Measurements from ENCODE around the gene CFAP46. TPM values are rescaled to one million over a fixed set of nuclear protein-coding genes. Genes with fewer than 3 reads are reported as not detected.

CFAP46 gene
- total RNA-seq, 1 donor from 2014 or later, result 1.3 TPM

DNA sequence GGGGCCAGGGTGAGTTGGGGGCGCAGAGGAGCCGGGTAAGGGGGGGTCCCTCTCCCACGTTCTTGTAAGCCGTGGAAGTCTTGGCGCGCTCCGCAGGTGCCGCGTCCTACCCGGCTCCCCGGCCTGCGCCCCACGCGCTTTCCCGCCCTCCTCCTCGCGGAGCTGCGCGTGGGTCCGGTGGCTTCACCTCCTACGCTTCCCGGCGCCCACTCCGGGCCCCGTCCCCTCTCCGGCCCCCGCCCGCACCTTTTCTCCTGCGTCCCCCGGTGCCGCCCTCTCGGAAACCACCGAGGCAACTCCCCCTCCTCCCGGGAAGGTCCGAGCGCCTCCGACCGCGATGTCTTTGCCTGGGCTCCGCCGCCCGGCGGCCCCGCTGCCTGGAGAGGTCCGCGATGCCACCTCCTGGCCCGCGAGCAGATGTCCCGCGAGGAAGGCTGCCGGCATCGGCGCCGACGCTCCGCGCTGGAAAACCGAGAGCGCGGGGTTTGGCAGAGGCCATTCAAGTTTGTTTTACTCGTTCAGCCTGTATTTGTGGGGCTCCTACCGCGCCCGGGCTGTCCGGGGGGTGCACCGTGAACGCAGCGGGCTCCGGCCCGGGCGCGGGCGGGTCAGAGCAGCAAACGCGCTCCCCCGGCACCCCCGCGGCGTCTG is 154.1 kb downstream of the CFAP46 start:
- Mint-ChIP-seq H3K4me1 (ENCODE audit: low read depth, unreplicated experiment) (no peaks in the 10 kb centered on the region), H3K27me3 (ENCODE audit: low read depth, unreplicated experiment) (peaks cover 26% of the 10 kb centered on the region), H3K9me3 (ENCODE audit: unreplicated experiment) (peaks cover 6% of the 10 kb centered on the region), H3K27ac (ENCODE audit: unreplicated experiment) (no peak overlapping the region), H3K36me3 (ENCODE audit: low read depth, unreplicated experiment) (peaks cover 4% of the 10 kb centered on the region), H3K4me3 (ENCODE audit: unreplicated experiment) (no peak overlapping the region)
- Histone ChIP-seq H3K4me2 (ENCODE audit: low read length) (peak overlapping the region; percentile 26), H3K4me1 (ENCODE audit: insufficient read depth, low read length) (peaks cover 5% of the 10 kb centered on the region), H3K27ac (ENCODE audit: low read depth, low read length) (no peak overlapping the region), H3K4me3 (ENCODE audit: insufficient read depth, low read depth, low read length) (no peak overlapping the region), H3K9ac (ENCODE audit: low read length) (no peak overlapping the region), H3K9me3 (ENCODE audit: insufficient read depth, low read depth, low read length) (no peaks in the 10 kb centered on the region), H3K36me3 (ENCODE audit: insufficient read depth, low read length) (no peaks in the 10 kb centered on the region), H3K79me2 (ENCODE audit: insufficient read depth, low read length) (no peaks in the 10 kb centered on the region), H2AFZ (ENCODE audit: low read depth, low read length) (no peak overlapping the region), H3K27me3 (ENCODE audit: insufficient read depth, low read length) (peaks cover 38% of the 10 kb centered on the region), H4K20me1 (ENCODE audit: insufficient read depth, low read length) (peaks cover 13% of the 10 kb centered on the region)
- DNase-seq (ENCODE audit: low read depth) (no peak), FAIRE-seq (no peak)
- TF ChIP-seq, protein P1, sequence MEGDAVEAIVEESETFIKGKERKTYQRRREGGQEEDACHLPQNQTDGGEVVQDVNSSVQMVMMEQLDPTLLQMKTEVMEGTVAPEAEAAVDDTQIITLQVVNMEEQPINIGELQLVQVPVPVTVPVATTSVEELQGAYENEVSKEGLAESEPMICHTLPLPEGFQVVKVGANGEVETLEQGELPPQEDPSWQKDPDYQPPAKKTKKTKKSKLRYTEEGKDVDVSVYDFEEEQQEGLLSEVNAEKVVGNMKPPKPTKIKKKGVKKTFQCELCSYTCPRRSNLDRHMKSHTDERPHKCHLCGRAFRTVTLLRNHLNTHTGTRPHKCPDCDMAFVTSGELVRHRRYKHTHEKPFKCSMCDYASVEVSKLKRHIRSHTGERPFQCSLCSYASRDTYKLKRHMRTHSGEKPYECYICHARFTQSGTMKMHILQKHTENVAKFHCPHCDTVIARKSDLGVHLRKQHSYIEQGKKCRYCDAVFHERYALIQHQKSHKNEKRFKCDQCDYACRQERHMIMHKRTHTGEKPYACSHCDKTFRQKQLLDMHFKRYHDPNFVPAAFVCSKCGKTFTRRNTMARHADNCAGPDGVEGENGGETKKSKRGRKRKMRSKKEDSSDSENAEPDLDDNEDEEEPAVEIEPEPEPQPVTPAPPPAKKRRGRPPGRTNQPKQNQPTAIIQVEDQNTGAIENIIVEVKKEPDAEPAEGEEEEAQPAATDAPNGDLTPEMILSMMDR (IDR thresholded peaks at IDR 0.05; ENCODE audit: insufficient read depth, low read depth, low read length), result no peak
- peak; percentile 96 for TF ChIP-seq EZH2 (IDR thresholded peaks at IDR 0.05; ENCODE audit: insufficient read depth, low read length)

DNA sequence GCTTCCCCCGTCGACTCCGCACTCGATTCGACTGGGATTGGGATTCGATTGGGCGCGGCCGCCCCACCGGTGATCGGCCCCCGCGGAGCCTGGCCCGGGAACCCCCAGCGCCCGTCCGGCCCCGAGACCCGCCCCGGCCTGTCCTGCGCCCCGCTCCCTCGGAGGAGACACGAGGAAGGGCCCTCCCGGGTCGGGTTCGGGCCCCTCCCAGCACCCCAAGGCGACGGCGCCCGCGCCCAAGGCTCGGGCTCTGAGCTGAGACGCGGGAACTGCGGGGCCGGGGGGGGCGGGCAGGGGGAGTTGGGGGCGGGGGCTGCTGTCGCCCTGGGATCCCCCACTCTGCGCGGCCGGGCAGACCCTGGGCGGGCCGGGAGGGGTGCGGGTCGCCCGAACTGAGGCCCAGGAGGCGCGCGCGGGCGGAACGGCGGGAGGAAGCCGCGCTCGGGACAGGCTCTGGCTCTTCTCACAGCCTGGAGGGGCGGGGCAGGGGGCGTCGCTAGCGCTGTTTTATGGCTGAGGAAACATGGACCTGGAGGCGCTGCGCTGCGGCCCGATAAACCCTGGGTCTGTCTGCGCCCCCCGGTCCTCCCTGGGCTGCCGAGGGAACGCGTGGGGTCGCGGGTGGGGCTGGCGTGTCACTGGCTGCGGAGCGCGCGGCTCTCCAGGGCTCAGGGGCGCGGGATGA is 154.7 kb downstream of the CFAP46 start:
- H3K9ac ChIP-seq (ENCODE audit: low read length), result no peak overlapping the region
- peak overlapping the region; percentile 30 for H3K4me2 ChIP-seq (ENCODE audit: low read length)
- no peak overlapping the region for H3K27ac ChIP-seq (ENCODE audit: low read depth, low read length)
- Mint-ChIP-seq H3K4me1 (ENCODE audit: low read depth, unreplicated experiment) (no peaks in the 10 kb centered on the region), H3K27me3 (ENCODE audit: low read depth, unreplicated experiment) (peaks cover 28% of the 10 kb centered on the region), H3K27ac (ENCODE audit: unreplicated experiment) (no peak overlapping the region), H3K4me3 (ENCODE audit: unreplicated experiment) (no peak overlapping the region), H3K36me3 (ENCODE audit: low read depth, unreplicated experiment) (peaks cover 9% of the 10 kb centered on the region), H3K9me3 (ENCODE audit: unreplicated experiment) (peaks cover 10% of the 10 kb centered on the region)
- H3K4me1 ChIP-seq (ENCODE audit: insufficient read depth, low read length), result peaks cover 5% of the 10 kb centered on the region
- peaks cover 1% of the 10 kb centered on the region for H3K36me3 ChIP-seq (ENCODE audit: insufficient read depth, low read length)
- DNase-seq (ENCODE audit: low read depth) (no peak), FAIRE-seq (no peak)
- peaks cover 16% of the 10 kb centered on the region for H4K20me1 ChIP-seq (ENCODE audit: insufficient read depth, low read length)
- no peak for TF ChIP-seq EZH2 (IDR thresholded peaks at IDR 0.05; ENCODE audit: insufficient read depth, low read length)
- no peaks in the 10 kb centered on the region for H3K79me2 ChIP-seq (ENCODE audit: insufficient read depth, low read length)
- no peaks in the 10 kb centered on the region for H3K9me3 ChIP-seq (ENCODE audit: insufficient read depth, low read depth, low read length)
- H3K27me3 ChIP-seq (ENCODE audit: insufficient read depth, low read length), result peaks cover 40% of the 10 kb centered on the region
- H2AFZ ChIP-seq (ENCODE audit: low read depth, low read length), result no peak overlapping the region
- H3K4me3 ChIP-seq (ENCODE audit: insufficient read depth, low read depth, low read length), result no peak overlapping the region

DNA sequence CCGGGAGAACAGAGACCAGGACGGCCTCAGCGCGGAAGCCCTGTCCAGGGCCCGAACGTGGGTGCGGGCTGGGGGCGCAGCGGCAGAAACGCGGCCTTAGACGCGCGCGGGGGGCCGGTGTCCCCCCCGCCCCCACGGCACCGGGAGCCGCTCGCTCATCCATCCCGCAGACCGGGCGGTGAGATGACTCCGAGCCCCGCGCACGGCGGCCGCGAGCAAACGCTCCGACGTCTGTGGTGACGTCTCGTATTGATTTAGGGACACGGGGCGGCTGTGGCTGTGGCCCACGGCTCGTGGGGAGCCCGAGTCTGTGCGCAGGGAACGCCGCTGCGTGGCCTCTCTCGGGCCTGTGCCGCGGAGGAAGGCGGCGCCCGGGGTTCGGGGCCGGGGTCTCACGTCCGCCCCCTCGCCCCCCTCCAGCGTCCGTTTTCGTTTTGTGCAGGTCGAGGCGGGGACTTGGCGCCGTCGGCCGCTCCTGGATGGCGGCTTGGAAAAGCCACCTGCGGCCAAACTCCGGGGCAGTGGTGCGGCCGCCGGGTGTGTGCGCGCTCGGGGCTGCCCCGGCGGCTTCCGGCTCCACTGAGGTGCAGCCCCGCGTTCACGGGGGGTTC is 155.4 kb downstream of the CFAP46 start:
- no peak for FAIRE-seq
- no peak overlapping the region for H3K27ac ChIP-seq (ENCODE audit: low read depth, low read length)
- no peak overlapping the region for H3K27ac Mint-ChIP-seq (ENCODE audit: unreplicated experiment)
- no peak for DNase-seq (ENCODE audit: low read depth)
- no peak overlapping the region for H3K9ac ChIP-seq (ENCODE audit: low read length)
- TF ChIP-seq, protein P1 (IDR thresholded peaks at IDR 0.05; ENCODE audit: insufficient read depth, low read depth, low read length), result no peak
- TF ChIP-seq EZH2 (IDR thresholded peaks at IDR 0.05; ENCODE audit: insufficient read depth, low read length), result peak; percentile 100
- peaks cover 10% of the 10 kb centered on the region for H3K36me3 Mint-ChIP-seq (ENCODE audit: low read depth, unreplicated experiment)
- peaks cover 2% of the 10 kb centered on the region for H3K36me3 ChIP-seq (ENCODE audit: insufficient read depth, low read length)
- no peak overlapping the region for H3K4me3 Mint-ChIP-seq (ENCODE audit: unreplicated experiment)
- H3K4me2 ChIP-seq (ENCODE audit: low read length), result peak overlapping the region; percentile 30
- no peaks in the 10 kb centered on the region for H3K79me2 ChIP-seq (ENCODE audit: insufficient read depth, low read length)
- H2AFZ ChIP-seq (ENCODE audit: low read depth, low read length), result no peak overlapping the region
- peaks cover 5% of the 10 kb centered on the region for H3K4me1 ChIP-seq (ENCODE audit: insufficient read depth, low read length)
- H3K9me3 Mint-ChIP-seq (ENCODE audit: unreplicated experiment), result peaks cover 10% of the 10 kb centered on the region
- H3K4me3 ChIP-seq (ENCODE audit: insufficient read depth, low read depth, low read length), result no peak overlapping the region
- no peaks in the 10 kb centered on the region for H3K4me1 Mint-ChIP-seq (ENCODE audit: low read depth, unreplicated experiment)
- peaks cover 30% of the 10 kb centered on the region for H3K27me3 Mint-ChIP-seq (ENCODE audit: low read depth, unreplicated experiment)
- H4K20me1 ChIP-seq (ENCODE audit: insufficient read depth, low read length), result peaks cover 16% of the 10 kb centered on the region
- H3K9me3 ChIP-seq (ENCODE audit: insufficient read depth, low read depth, low read length), result no peaks in the 10 kb centered on the region
- peaks cover 40% of the 10 kb centered on the region for H3K27me3 ChIP-seq (ENCODE audit: insufficient read depth, low read length)

Measured in astrocyte (in vitro differentiated cells and primary cell).